ENCODE measurements around the gene EPB41L2.
"Not testable (repeated sequence)": the region's sequence is repeated elsewhere in the genome, so short reads cannot be mapped to it uniquely, and the experiment has no call there.

EPB41L2 gene

GRCh38 chr6:131009790-131010189 is 53.3 kb downstream of the EPB41L2 start:
- TF ChIP-seq, protein P1, sequence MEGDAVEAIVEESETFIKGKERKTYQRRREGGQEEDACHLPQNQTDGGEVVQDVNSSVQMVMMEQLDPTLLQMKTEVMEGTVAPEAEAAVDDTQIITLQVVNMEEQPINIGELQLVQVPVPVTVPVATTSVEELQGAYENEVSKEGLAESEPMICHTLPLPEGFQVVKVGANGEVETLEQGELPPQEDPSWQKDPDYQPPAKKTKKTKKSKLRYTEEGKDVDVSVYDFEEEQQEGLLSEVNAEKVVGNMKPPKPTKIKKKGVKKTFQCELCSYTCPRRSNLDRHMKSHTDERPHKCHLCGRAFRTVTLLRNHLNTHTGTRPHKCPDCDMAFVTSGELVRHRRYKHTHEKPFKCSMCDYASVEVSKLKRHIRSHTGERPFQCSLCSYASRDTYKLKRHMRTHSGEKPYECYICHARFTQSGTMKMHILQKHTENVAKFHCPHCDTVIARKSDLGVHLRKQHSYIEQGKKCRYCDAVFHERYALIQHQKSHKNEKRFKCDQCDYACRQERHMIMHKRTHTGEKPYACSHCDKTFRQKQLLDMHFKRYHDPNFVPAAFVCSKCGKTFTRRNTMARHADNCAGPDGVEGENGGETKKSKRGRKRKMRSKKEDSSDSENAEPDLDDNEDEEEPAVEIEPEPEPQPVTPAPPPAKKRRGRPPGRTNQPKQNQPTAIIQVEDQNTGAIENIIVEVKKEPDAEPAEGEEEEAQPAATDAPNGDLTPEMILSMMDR (IDR thresholded peaks at IDR 0.05) = no peak
- Histone ChIP-seq H3K4me1 (ENCODE audit: control insufficient read depth in 1 of 2, insufficient read depth in 1 of 2, low read depth in 1 of 2, low read length in 1 of 2) (no peaks in the 10 kb centered on the region), H3K27ac (no peak overlapping the region), H3K27me3 (no peaks in the 10 kb centered on the region), H3K9me3 (no peaks in the 10 kb centered on the region), H3K4me3 (ENCODE audit: low read depth in 1 of 2, low read length in 1 of 2) (no peak overlapping the region), H3K36me3 (no peaks in the 10 kb centered on the region)

DNA sequence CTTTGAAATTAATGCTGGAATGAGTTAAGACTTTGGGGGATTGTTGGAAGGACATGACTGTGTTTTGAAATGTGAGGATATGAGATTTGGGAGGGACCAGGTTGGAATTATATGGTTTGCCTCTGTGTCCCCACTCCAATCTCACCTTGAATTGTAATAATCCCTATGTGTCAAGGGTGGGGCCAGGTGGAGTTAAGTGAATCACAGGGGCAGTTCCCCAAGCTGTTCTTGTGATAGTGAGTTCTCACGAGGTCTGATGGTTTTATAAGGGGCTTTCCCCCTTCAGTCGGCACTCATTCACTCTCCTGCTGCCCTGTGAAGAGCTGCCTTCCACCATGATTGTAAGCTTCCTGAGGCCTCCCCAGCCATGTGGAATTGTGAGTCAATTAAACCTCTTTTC is 54.1 kb downstream of the EPB41L2 start:
- not testable (repeated sequence) for H3K27ac ChIP-seq; H3K4me3 ChIP-seq (ENCODE audit: low read depth in 1 of 2, low read length in 1 of 2); H3K36me3 ChIP-seq; H3K9me3 ChIP-seq; H3K4me1 ChIP-seq (ENCODE audit: control insufficient read depth in 1 of 2, insufficient read depth in 1 of 2, low read depth in 1 of 2, low read length in 1 of 2); H3K27me3 ChIP-seq

DNA sequence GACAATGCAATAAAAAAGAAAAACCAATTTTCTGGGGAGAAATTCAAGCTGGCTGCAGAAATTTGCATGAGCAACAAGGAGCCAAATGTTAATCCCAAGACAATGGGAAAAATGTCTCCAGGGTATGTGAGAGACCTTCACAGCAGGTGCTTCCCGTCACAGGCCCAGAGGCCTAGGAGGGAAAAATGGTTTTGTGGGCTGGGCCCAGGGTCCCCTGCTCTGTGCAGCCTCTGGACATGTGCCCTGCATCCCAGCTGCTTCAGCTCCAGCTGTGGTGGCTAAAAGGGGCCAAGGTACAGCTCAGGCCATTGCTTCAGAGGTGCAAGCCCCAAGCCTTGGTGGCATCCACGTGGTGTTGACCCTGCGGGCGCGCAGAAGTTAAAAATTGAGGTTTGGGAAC is 55.1 kb downstream of the EPB41L2 start:
- not testable (repeated sequence) for H3K4me3 ChIP-seq (ENCODE audit: low read depth in 1 of 2, low read length in 1 of 2); H3K9me3 ChIP-seq; H3K36me3 ChIP-seq; H3K4me1 ChIP-seq (ENCODE audit: control insufficient read depth in 1 of 2, insufficient read depth in 1 of 2, low read depth in 1 of 2, low read length in 1 of 2); H3K27ac ChIP-seq; H3K27me3 ChIP-seq

DNA sequence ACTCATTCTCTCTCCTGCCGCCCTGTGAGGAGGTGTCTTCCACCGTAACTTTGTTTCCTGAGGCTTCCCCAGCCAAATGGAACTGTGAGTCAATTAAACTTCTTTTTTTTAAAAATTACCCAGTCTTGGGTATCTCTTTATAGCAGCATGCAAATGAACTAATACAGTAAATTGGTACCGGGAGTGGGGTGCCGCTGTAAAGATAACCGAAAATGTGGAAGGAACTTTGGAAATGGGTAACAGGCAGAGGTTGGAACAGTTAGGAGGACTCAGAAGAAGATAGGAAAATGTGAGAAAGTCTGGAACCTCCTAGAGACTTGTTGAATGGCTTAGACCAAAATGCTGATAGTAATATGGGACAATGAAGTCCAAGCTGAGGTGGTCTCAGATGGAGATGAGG is 55.8 kb downstream of the EPB41L2 start:
- H3K36me3 ChIP-seq = no peaks in the 10 kb centered on the region
- H3K27me3 ChIP-seq = no peaks in the 10 kb centered on the region
- TF ChIP-seq, protein P1 (IDR thresholded peaks at IDR 0.05) = no peak
- H3K4me3 ChIP-seq (ENCODE audit: low read depth in 1 of 2, low read length in 1 of 2) = no peak overlapping the region
- H3K4me1 ChIP-seq (ENCODE audit: control insufficient read depth in 1 of 2, insufficient read depth in 1 of 2, low read depth in 1 of 2, low read length in 1 of 2) = no peaks in the 10 kb centered on the region
- no peaks in the 10 kb centered on the region for H3K9me3 ChIP-seq
- no peak overlapping the region for H3K27ac ChIP-seq

DNA sequence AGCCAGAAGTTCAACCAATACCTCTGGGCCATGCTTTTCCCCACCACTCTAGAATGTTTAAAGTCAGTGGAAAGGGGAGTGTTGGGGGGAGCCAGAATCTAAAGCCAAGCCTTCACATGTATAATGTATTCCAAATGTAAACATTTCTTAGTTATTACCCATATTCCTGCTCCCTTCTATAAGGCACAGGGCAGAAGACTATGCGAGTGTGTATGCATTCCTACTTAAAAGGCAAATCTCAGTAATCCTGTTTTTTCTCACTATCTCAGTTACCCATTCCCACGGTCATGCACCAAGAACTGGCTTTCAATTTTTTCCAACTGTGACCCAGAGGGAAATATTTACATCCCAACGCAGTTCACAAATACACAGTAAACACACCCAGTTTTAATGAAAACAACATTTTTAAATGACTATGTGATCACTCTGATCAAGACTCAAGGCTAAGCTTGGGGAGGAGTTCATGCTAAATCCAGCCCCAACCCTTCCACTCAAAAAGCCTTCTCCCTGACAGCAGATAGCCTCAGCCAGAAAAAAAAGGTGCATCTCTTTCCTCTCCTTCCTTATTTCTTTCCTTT is 57.5 kb downstream of the EPB41L2 start:
- TF ChIP-seq, protein P1 (IDR thresholded peaks at IDR 0.05) = no peak
- no peaks in the 10 kb centered on the region for H3K27me3 ChIP-seq
- H3K9me3 ChIP-seq = no peaks in the 10 kb centered on the region
- no peaks in the 10 kb centered on the region for H3K4me1 ChIP-seq (ENCODE audit: control insufficient read depth in 1 of 2, insufficient read depth in 1 of 2, low read depth in 1 of 2, low read length in 1 of 2)
- H3K4me3 ChIP-seq (ENCODE audit: low read depth in 1 of 2, low read length in 1 of 2) = no peak overlapping the region
- no peaks in the 10 kb centered on the region for H3K36me3 ChIP-seq
- H3K27ac ChIP-seq = no peak overlapping the region

- H3K4me3 ChIP-seq (ENCODE audit: low read depth in 1 of 2, low read length in 1 of 2) = no peak overlapping the region
- TF ChIP-seq, protein P1 (IDR thresholded peaks at IDR 0.05) = no peak
- no peak overlapping the region for H3K27ac ChIP-seq
- no peaks in the 10 kb centered on the region for H3K4me1 ChIP-seq (ENCODE audit: control insufficient read depth in 1 of 2, insufficient read depth in 1 of 2, low read depth in 1 of 2, low read length in 1 of 2)
- no peaks in the 10 kb centered on the region for H3K36me3 ChIP-seq
- H3K27me3 ChIP-seq = no peaks in the 10 kb centered on the region
- no peaks in the 10 kb centered on the region for H3K9me3 ChIP-seq
These were observed 58.1 kb downstream of the EPB41L2 start for GRCh38 chr6:131004936-131005335.

DNA sequence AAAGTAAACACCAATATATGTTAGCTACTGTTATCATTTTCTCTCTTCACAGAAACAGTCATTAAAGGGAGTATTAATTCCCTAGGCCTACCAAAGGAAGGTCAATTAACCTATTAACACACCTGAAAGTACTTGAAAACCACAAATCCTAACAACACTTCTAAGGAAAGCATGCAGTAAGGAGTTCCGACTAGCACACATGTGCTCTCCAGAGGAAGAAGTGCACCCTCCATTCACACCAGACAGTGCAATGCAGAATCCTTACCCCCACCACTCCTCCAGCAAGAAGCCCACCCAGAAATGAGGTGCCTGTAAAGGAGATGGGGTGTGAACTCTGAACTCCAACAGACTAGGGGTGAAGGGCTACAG is 58.7 kb downstream of the EPB41L2 start:
- H3K4me1 ChIP-seq (ENCODE audit: control insufficient read depth in 1 of 2, insufficient read depth in 1 of 2, low read depth in 1 of 2, low read length in 1 of 2) = no peaks in the 10 kb centered on the region
- TF ChIP-seq, protein P1 (IDR thresholded peaks at IDR 0.05) = no peak
- no peaks in the 10 kb centered on the region for H3K9me3 ChIP-seq
- H3K27ac ChIP-seq = no peak overlapping the region
- no peaks in the 10 kb centered on the region for H3K27me3 ChIP-seq
- H3K36me3 ChIP-seq = no peaks in the 10 kb centered on the region
- no peak overlapping the region for H3K4me3 ChIP-seq (ENCODE audit: low read depth in 1 of 2, low read length in 1 of 2)
